ENCODE measurements around the gene KSR1. TPM values are rescaled to one million over a fixed set of nuclear protein-coding genes. Genes with fewer than 3 reads are reported as not detected.

The KSR1 gene
- total RNA-seq, 1 experiment from 2014 or later, result 88.9 TPM

- H3K27ac Mint-ChIP-seq (ENCODE audit: unreplicated experiment), result peak overlapping the region; percentile 85
- no peak overlapping the region for H3K4me3 ChIP-seq (ENCODE audit: low read depth, low read length)
- peaks cover 43% of the 10 kb centered on the region for H3K4me1 Mint-ChIP-seq (ENCODE audit: low read depth, unreplicated experiment)
- H3K9me3 ChIP-seq, result no peaks in the 10 kb centered on the region
- TF ChIP-seq CTCF (IDR thresholded peaks at IDR 0.05; ENCODE audit: insufficient read depth in 1 of 2, low read depth in 1 of 2, low read length in 1 of 2, severe bottlenecking in 1 of 2, unreplicated experiment in 1 of 2), result no peak
- peak; percentile 65 to 76 for DNase-seq
- ChIA-PET POLR2A (interaction anchor here (0.6 kb wide), 1 partner anchor 83 kb away, joined by 7 read pairs; no protein-coding TSS in a partner anchor), CTCF (interaction anchor here (0.6 to 2.1 kb wide), 4 partner anchors 10 to 109 kb away, joined by 3 to 10 read pairs (median 4); no protein-coding TSS in a partner anchor)
- H3K9me3 Mint-ChIP-seq (ENCODE audit: unreplicated experiment), result no peaks in the 10 kb centered on the region
- H3K4me3 Mint-ChIP-seq (ENCODE audit: unreplicated experiment), result peak overlapping the region; percentile 6
- H3K27me3 Mint-ChIP-seq (ENCODE audit: insufficient read depth, unreplicated experiment), result no peaks in the 10 kb centered on the region
- peaks cover 25% of the 10 kb centered on the region for H3K36me3 Mint-ChIP-seq (ENCODE audit: insufficient read depth, unreplicated experiment)
- peaks cover 7% of the 10 kb centered on the region; the same call in 1 of the 2 replicates for H3K36me3 ChIP-seq (ENCODE audit: control insufficient read depth, insufficient read depth, low read length)
- peaks cover 53% of the 10 kb centered on the region for H3K4me1 ChIP-seq
- intact Hi-C loops (cut with micrococcal nuclease; ENCODE audit: unreplicated experiment), result loop anchor here (1.0 to 2.0 kb wide), 2 partner anchors 10 to 13 kb away; no protein-coding TSS in a partner anchor
- H3K27me3 ChIP-seq (replicated peaks; ENCODE audit: control insufficient read depth, insufficient read depth, low read length), result no peaks in the 10 kb centered on the region
- BruUV-seq (replicated peaks), result no TSS peak
Observed at GRCh38 chr17:27545562-27546229, 89.4 kb downstream of the KSR1 start.

- Mint-ChIP-seq H3K27ac (ENCODE audit: unreplicated experiment) (peak overlapping the region; percentile 85), H3K4me1 (ENCODE audit: low read depth, unreplicated experiment) (peaks cover 48% of the 10 kb centered on the region), H3K4me3 (ENCODE audit: unreplicated experiment) (peak overlapping the region; percentile 6), H3K27me3 (ENCODE audit: insufficient read depth, unreplicated experiment) (no peaks in the 10 kb centered on the region), H3K36me3 (ENCODE audit: insufficient read depth, unreplicated experiment) (peaks cover 25% of the 10 kb centered on the region), H3K9me3 (ENCODE audit: unreplicated experiment) (no peaks in the 10 kb centered on the region)
- no peak for TF ChIP-seq CTCF (IDR thresholded peaks at IDR 0.05; ENCODE audit: insufficient read depth in 1 of 2, low read depth in 1 of 2, low read length in 1 of 2, severe bottlenecking in 1 of 2, unreplicated experiment in 1 of 2)
- POLR2A ChIA-PET, result interaction anchor here (0.6 to 1.1 kb wide), 3 partner anchors 13 to 23 kb away, joined by 3 to 4 read pairs (median 3); no protein-coding TSS in a partner anchor
- Histone ChIP-seq H3K36me3 (ENCODE audit: control insufficient read depth, insufficient read depth, low read length) (peaks cover 7% of the 10 kb centered on the region; the same call in 1 of the 2 replicates), H3K27me3 (replicated peaks; ENCODE audit: control insufficient read depth, insufficient read depth, low read length) (no peaks in the 10 kb centered on the region), H3K4me3 (ENCODE audit: low read depth, low read length) (no peak overlapping the region), H3K4me1 (peaks cover 64% of the 10 kb centered on the region), H3K9me3 (no peaks in the 10 kb centered on the region)
- intact Hi-C loops (cut with micrococcal nuclease; ENCODE audit: unreplicated experiment), result no loop called here
- BruUV-seq (replicated peaks), result no TSS peak
- CTCF ChIA-PET, result interaction anchor here (0.6 to 2.1 kb wide), 8 partner anchors 11 to 108 kb away, joined by 3 to 10 read pairs (median 4); no protein-coding TSS in a partner anchor
- DNase-seq, result no peak
Observed at GRCh38 chr17:27546624-27547300, 90.5 kb downstream of the KSR1 start.

GRCh38 chr17:27547301-27547683 lies 91.0 kb downstream of the KSR1 start:
- TF ChIP-seq CTCF (IDR thresholded peaks at IDR 0.05; ENCODE audit: insufficient read depth in 1 of 2, low read depth in 1 of 2, low read length in 1 of 2, severe bottlenecking in 1 of 2, unreplicated experiment in 1 of 2), result no peak
- ChIA-PET CTCF (interaction anchor here (0.6 to 2.1 kb wide), 5 partner anchors 12 to 73 kb away, joined by 3 to 10 read pairs (median 8); no protein-coding TSS in a partner anchor), POLR2A (interaction anchor here (0.6 to 1.1 kb wide), 2 partner anchors 14 to 15 kb away, joined by 3 to 4 read pairs; no protein-coding TSS in a partner anchor)
- intact Hi-C loops (cut with micrococcal nuclease; ENCODE audit: unreplicated experiment), result no loop called here
- peak overlapping the region; percentile 85 for H3K27ac Mint-ChIP-seq (ENCODE audit: unreplicated experiment)
- Histone ChIP-seq H3K27me3 (replicated peaks; ENCODE audit: control insufficient read depth, insufficient read depth, low read length) (no peaks in the 10 kb centered on the region), H3K4me1 (peaks cover 69% of the 10 kb centered on the region), H3K9me3 (no peaks in the 10 kb centered on the region), H3K36me3 (ENCODE audit: control insufficient read depth, insufficient read depth, low read length) (peaks cover 7% of the 10 kb centered on the region; the same call in 1 of the 2 replicates), H3K4me3 (ENCODE audit: low read depth, low read length) (no peak overlapping the region)
- BruUV-seq (replicated peaks), result no TSS peak
- no peaks in the 10 kb centered on the region for H3K9me3 Mint-ChIP-seq (ENCODE audit: unreplicated experiment)
- no peaks in the 10 kb centered on the region for H3K27me3 Mint-ChIP-seq (ENCODE audit: insufficient read depth, unreplicated experiment)
- H3K36me3 Mint-ChIP-seq (ENCODE audit: insufficient read depth, unreplicated experiment), result peaks cover 29% of the 10 kb centered on the region
- no peak for DNase-seq
- H3K4me1 Mint-ChIP-seq (ENCODE audit: low read depth, unreplicated experiment), result peaks cover 53% of the 10 kb centered on the region
- no peak overlapping the region for H3K4me3 Mint-ChIP-seq (ENCODE audit: unreplicated experiment)

All from Caco-2 (cell line).